RWPE2 (cell line): ENCODE results near the gene IER5.
"Not testable (repeated sequence)": the region's sequence is repeated elsewhere in the genome, so short reads cannot be mapped to it uniquely, and the experiment has no call there.

Source experiments
- ATAC-seq: fragments of 200-7000 bp; cut with Tn5 transposase; 3 replicates; pipeline ENCODE4 v1.9.1; 2021; ENCODE audit warnings: low read depth
- DNase-seq: peaks from one replicate; pipeline ENCODE4 v3.0.0-alpha.2; 2020; ENCODE audit warnings: low spot score
- H3K27ac ChIP-seq: fragments of 450-650 bp; 2 replicates; pipeline ENCODE4 v1.5.1; 2017; ENCODE audit warnings: mild to moderate bottlenecking; ENCODE audit not compliant: poor library complexity, severe bottlenecking
- H3K27me3 ChIP-seq: fragments of 250-450 bp; sonication (Bioruptor Pico); 2 replicates; pipeline ENCODE4 v1.5.1; 2021; ENCODE audit warnings: mild to moderate bottlenecking, moderate library complexity; ENCODE audit not compliant: insufficient read depth, poor library complexity, severe bottlenecking
- H3K36me3 ChIP-seq: fragments of 250-450 bp; sonication (Bioruptor Pico); 2 replicates; pipeline ENCODE4 v1.5.1; 2020; ENCODE audit warnings: low read depth, mild to moderate bottlenecking, moderate library complexity
- H3K4me1 ChIP-seq: fragments of 250-450 bp; sonication (Bioruptor Pico); 2 replicates; pipeline ENCODE4 v1.5.1; 2021; ENCODE audit warnings: mild to moderate bottlenecking, moderate library complexity; ENCODE audit not compliant: insufficient read depth, poor library complexity, severe bottlenecking
- H3K4me3 ChIP-seq: fragments of 250-450 bp; sonication (Bioruptor Pico); 2 replicates; pipeline ENCODE4 v1.5.1; 2021; ENCODE audit warnings: mild to moderate bottlenecking, moderate library complexity; ENCODE audit not compliant: severe bottlenecking
- H3K9me3 ChIP-seq: fragments of 250-450 bp; sonication (Bioruptor Pico); 2 replicates; pipeline ENCODE4 v1.5.1; 2021; ENCODE audit warnings: mild to moderate bottlenecking, moderate library complexity; ENCODE audit not compliant: severe bottlenecking
- TF ChIP-seq, protein P1 (sequence below): fragments of 450-650 bp; IDR thresholded peaks from one replicate; pipeline ENCODE4 v1.5.1; 2017; ENCODE audit warnings: mild to moderate bottlenecking, moderate library complexity; ENCODE audit not compliant: poor library complexity, severe bottlenecking

IER5 gene

GRCh38 chr1:181088079-181089016, at the start of gene IER5:
IER5 (plus strand) TSS chr1:181088700; CDS start chr1:181088903, 203 bp downstream.
- peak within 1 kb of the TSS; percentile 97 for H3K27ac ChIP-seq
- H3K36me3 ChIP-seq, result peaks cover 39% of the 10 kb centered on the region
- peak; percentile 96 for DNase-seq
- peaks cover 28% of the 10 kb centered on the region for H3K4me1 ChIP-seq
- H3K4me3 ChIP-seq, result peak within 1 kb of the TSS; percentile 75
- no peaks in the 10 kb centered on the region for H3K27me3 ChIP-seq
- H3K9me3 ChIP-seq, result no peaks in the 10 kb centered on the region
- ATAC-seq, result peak; percentile 83
- TF ChIP-seq, protein P1, sequence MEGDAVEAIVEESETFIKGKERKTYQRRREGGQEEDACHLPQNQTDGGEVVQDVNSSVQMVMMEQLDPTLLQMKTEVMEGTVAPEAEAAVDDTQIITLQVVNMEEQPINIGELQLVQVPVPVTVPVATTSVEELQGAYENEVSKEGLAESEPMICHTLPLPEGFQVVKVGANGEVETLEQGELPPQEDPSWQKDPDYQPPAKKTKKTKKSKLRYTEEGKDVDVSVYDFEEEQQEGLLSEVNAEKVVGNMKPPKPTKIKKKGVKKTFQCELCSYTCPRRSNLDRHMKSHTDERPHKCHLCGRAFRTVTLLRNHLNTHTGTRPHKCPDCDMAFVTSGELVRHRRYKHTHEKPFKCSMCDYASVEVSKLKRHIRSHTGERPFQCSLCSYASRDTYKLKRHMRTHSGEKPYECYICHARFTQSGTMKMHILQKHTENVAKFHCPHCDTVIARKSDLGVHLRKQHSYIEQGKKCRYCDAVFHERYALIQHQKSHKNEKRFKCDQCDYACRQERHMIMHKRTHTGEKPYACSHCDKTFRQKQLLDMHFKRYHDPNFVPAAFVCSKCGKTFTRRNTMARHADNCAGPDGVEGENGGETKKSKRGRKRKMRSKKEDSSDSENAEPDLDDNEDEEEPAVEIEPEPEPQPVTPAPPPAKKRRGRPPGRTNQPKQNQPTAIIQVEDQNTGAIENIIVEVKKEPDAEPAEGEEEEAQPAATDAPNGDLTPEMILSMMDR, result no peak

DNA sequence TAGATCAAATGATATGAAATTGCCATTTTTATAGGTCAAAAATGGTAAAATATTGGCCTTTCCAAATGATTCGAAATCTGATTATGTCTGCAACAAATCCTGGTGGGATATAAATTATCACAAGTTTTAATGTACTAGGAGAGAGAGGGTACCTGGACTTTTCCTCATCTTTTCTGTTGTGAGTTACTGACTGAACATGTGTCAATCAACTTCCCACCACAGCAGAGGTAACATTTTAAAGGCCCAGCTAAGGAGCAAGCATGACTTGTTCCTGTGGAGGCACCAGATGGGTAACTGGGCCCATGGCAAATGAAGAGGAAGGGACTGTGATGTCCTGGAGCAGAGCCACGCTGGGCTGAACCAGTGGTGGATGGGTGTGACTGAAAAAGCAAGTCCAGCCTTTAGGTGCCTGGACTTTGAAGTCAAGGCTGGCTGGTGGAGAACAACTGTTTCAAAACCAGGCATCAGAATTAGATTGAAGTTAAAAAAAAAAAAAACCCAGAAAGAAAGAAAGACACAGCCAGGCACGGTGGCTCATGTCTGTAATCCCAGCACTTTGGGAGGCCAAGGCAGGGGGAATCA, 48.1 kb upstream of the IER5 start:
- ATAC-seq (no peak), DNase-seq (no peak)
- H3K36me3 ChIP-seq, result 0 out of 2 replicates have a peak, but pooled peaks cover 5% of the 10 kb centered on the region
- H3K27me3 ChIP-seq, result no peaks in the 10 kb centered on the region
- TF ChIP-seq, protein P1, result no peak
- H3K27ac ChIP-seq, result no peak overlapping the region
- no peak overlapping the region for H3K4me3 ChIP-seq
- H3K4me1 ChIP-seq, result peaks cover 23% of the 10 kb centered on the region
- no peaks in the 10 kb centered on the region for H3K9me3 ChIP-seq

DNA sequence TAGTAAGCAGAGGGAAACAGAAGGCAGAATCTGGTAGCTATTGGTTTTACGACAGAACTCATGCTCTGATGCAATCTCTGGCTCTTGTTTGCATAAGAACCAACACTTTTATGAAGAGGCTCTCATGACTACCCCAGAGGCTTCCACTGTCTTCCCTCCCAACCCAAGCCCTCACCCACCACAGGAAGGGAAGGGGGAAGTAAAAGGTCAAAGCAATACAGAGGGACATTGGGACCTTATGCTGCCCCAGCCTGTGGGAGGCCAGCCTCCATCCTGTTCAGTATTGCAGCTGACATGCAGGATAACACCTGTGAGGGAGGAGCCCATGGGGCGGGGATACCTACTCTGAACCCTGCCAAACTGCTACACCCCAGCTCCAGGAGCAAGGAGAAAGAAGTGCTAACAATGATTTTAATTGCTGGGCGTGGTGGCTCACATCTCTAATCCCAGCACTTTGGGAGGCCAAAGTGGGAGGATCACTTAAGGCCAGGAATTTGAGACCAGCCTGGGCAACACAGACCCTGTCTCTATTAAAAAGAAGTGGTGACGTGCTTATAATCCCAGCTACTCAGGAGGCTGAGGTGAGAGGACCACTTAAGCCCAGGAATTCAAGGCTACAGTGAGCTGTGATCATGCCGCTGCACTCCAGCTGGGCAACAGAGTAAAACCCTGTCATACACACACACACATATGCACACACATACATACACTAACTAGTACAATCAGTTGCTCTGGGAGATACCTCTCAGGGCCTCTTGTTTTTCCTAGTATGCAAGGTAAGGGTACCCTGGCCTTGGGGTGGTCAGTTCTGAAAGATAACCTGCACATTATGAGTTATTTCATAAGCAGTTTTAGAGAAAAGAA, 45.2 kb upstream of the IER5 start:
- TF ChIP-seq, protein P1, result no peak
- H3K36me3 ChIP-seq, result no peaks in the 10 kb centered on the region
- H3K27ac ChIP-seq, result peak overlapping the region; percentile 69
- H3K4me1 ChIP-seq, result peaks cover 23% of the 10 kb centered on the region
- H3K9me3 ChIP-seq, result no peaks in the 10 kb centered on the region
- no peak overlapping the region for H3K4me3 ChIP-seq
- DNase-seq (no peak), ATAC-seq (peak; percentile 16; the same call in 2 of the 3 replicates)
- H3K27me3 ChIP-seq, result no peaks in the 10 kb centered on the region

DNA sequence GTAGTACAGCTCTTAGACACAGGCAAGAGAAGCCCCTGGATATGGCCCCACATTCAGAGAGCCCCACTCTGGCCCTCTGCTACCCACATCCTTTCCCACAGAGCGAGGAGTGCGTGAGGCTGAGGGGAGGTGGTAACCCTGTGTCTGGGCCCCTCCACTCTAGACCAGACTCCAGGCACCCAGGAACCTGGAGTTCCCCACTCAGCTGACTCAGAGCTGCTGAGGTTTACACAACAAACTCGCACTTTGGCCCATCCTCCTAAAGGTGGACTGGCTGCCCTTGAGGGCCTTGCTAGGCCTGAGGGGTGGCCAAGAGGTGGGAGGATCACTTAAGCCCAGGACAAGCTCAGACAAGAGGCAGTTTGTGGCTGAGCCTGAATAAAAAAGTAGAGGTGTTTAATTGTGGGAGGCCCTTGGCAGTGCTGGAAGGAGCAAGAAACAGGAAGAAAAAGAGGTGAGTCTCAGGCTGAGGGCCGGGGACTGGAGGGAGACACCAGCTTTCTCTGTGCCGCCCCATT, 44.0 kb upstream of the IER5 start:
- DNase-seq (peak; percentile 93), ATAC-seq (peak; percentile 96)
- Histone ChIP-seq H3K9me3 (no peaks in the 10 kb centered on the region), H3K4me3 (peak overlapping the region; percentile 1), H3K27me3 (no peaks in the 10 kb centered on the region), H3K4me1 (peaks cover 23% of the 10 kb centered on the region), H3K27ac (peak overlapping the region; percentile 69), H3K36me3 (no peaks in the 10 kb centered on the region)
- TF ChIP-seq, protein P1, result no peak

GRCh38 chr1:181045946-181046345, 42.6 kb upstream of the IER5 start:
- not testable (repeated sequence) for H3K36me3 ChIP-seq, ATAC-seq, H3K4me3 ChIP-seq, DNase-seq, H3K9me3 ChIP-seq, H3K27me3 ChIP-seq
- H3K27ac ChIP-seq, result peak overlapping the region; percentile 69
- H3K4me1 ChIP-seq, result peaks cover 30% of the 10 kb centered on the region
